ENCODE data around the gene TMEM238L.

- no peak for TF ChIP-seq CTCF (IDR thresholded peaks at IDR 0.05)
- TF ChIP-seq POLR2AphosphoS5 (IDR thresholded peaks at IDR 0.05; ENCODE audit: insufficient read depth in 1 of 2, low read depth in 1 of 2), result no peak
These were observed 5.6 kb downstream of the TMEM238L start for GRCh38 chr17:10798332-10798749.

All from vagina (tissue), 2 donors.